HG03064 (cell line): ENCODE measurements around the gene SLC7A8.

Source experiments
- ATAC-seq: cut with Tn5 transposase; IDR thresholded peaks from one replicate; pipeline ENCODE4 v1.9.1; 2021; ENCODE audit warnings: low read depth; ENCODE audit not compliant: unreplicated experiment

Gene SLC7A8

DNA sequence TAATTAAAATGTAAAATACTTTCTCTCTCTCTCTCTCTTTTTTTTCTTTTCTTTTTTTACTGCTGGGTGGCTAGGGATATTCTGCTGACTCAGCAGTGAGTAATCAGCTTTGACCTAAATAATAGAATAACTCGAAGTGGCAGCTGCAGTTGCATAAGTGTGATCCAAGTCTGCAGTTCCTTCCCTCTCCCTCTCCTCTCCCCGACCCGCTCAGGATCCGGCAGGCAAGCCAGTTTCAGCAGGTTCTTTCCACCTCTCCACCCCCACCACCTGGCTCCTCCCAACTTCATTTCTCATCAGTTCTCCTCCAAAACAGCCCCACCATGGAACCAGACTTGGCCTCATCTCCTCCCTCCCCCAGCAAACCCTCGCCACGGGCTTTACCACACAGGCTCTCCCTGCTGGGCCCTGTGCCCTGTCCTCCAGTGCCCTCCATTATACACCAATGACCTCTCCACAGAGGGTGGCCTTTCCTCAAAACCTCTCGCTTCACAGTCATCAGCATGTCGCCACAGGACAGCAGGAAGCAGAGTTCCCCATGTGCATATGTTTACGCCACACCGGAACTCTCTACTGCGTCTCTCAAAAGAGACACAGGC lies 22.4 kb downstream of the SLC7A8 start:
- no peak for ATAC-seq

DNA sequence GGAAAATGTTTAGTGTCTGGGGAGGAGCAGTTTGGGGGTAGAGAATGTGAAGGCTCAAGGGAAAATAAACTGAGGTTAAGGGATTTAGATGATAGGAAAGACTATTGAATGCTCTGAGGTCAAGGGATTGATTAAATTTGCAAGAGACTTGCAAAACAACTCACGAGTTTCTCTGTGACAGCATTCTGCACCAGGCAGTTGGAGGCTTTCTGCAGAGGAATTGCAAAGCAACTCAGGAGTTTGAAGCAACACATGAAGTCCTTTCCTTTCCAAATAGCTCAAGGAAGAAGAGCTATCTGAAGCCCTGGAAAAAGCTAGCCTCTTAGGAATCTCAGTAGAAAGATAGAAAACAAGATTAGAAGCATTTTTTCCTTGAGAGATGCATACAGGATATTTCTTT lies 23.9 kb downstream of the SLC7A8 start:
- no peak for ATAC-seq

DNA sequence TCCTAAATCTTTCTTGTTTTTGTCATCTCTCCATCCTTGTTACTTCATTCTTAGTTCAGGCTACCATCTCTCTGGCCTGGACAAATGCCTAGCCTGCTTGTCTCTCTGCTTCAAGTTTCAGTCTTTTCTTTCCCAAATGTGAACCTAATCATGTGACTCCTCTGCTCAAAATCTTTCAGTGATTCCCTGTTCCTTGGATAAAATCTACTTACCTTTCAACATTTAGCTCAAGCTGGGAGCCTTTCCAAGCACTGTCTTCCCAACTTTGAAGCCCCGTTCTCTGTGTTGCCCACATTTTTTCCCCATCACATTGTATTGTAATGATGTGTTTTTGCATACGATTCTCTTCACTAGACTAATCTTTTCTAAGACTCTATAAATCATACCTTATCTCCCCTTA lies 24.7 kb downstream of the SLC7A8 start:
- no peak for ATAC-seq

DNA sequence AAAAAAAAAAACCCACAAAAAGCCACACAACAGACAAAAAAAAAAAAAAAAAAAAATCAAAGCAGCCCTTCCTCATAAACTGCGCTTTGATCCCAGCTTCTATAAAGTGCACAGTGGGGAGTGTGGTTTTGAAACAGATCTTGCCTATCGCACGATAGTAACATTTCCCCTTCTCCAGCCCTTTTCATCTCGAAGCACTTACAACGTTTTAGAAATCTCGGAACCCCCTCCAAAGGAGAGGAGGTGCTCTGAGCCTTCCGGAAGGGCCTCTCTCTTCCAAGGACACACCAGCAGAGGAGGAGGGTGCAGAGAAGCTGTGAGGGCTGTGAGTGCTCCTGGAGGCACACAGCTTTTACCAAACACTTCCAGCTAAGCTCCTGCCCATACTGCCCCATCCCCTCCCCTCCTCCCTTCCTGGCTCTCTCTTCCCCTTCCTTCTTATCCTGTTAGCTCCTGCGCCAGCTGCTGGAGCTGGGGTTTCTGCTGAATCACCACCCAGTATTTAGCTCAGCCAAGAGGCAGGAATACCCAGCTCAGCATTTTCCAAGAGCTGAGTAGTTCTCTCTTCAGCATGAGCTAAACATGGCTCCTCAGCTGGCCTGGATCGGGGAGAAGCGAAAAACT lies 28.4 kb downstream of the SLC7A8 start:
- no peak for ATAC-seq

DNA sequence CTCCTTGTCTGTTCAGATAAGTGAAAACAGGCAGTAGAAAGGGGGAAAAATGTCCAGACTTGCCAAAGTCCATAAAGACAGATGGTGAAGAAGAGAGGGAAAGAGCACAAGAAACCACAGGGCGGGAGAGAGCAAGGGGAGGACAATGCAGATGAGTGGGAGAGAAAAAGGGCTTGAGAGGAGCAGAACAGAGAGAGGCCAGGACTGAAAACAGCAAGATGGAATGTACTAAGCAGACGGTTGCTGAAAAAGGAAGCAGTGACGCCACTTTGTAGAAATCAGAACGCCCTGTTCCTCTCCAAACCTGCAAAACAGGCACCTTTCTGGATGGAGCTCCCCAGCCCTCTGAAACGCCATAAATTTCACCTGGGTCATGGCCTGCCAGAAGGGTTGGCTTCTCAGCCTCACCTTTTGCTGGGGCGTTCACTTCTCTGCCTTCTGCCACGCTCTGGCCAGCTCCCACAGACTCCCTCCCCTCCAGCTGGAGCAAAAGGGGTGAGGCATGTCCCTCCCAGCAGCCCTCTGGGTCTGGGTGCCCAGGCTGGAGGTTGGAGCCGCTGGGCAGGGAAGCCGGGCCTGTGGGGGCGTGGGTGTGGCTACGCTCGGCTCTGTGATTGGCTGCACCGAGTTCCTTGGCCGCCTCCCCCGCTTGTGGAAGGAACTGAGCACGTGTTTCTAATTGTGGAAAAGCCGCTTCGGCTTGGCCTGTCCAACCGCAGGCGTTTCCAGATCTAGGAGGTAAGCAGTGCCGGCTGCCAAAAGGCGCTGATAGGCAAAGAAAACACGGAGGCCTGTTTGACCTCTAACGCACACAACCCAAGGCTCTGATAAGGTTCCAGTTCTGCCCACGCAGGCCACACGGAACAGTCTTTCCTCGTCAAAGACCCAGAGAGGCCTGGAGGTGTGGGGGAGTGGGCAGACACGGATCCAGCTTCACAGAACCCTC lies 29.3 kb downstream of the SLC7A8 start:
- no peak for ATAC-seq

DNA sequence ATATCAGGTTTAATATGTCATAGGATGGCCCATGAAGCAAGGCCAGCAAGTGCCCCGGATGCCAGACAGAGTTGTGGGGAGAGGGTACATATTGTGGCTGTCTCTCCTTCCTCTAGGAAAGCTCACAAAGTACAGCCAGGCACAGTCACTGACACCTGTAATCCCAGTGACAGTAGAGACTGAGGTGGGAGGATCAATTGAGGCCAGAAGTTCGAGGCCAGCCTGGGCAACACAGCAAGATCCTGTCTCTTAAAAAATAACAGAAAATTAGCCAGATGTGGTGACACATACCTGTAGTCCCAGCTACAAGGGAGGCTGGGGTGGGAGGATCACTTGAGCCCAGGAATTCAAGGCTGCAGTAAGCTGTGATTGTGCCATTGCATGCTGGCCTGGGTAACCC lies 32.1 kb downstream of the SLC7A8 start:
- no peak for ATAC-seq

DNA sequence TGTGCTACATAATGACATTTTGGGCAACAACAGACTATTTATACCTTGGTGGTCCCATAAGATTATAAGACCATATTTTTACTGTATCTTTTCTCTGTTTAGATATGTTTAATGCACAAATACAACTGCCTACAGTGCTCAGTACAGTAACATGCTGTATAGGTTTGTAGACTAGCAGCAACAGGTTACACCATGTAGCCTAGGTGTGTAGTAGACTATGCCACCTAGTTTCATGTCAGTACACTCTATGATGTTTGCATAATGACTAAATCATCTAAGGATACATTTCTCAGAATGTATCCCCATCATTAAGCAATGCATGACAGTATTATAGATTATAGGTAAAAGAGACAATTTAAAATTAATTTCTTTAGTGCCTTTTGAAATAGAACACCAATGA lies 33.7 kb downstream of the SLC7A8 start:
- ATAC-seq, result no peak

DNA sequence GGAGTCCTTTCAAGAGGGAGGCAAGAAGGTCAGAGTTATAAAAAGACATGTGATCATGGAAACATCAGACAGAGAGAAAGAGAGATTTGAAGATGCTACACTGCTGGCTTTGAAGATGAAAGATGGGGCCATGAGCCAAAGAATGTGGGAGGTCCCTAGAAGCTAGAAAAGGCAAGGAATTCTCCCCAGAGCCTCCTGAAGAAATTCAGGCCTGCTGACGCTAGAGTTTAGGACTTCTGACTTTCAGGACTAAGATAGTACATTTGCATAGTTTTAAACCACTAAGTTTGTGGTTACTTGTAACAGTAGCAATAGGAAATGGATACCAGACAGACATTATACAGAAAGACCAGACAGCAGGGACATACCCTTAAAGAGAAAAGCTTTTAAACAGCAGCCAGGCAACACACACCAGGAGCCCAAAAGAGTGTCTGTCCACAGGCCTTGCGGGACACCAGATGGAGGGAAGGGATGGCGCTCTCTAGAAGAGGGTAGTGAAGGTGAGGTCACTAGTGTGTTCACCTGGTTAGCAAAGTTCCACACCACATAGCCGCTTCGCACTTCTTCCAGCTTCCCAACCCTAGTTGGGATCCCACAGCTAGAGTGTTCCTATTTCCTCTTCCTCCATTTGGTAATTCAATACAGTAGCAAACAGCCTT lies 34.7 kb downstream of the SLC7A8 start:
- ATAC-seq, result no peak

DNA sequence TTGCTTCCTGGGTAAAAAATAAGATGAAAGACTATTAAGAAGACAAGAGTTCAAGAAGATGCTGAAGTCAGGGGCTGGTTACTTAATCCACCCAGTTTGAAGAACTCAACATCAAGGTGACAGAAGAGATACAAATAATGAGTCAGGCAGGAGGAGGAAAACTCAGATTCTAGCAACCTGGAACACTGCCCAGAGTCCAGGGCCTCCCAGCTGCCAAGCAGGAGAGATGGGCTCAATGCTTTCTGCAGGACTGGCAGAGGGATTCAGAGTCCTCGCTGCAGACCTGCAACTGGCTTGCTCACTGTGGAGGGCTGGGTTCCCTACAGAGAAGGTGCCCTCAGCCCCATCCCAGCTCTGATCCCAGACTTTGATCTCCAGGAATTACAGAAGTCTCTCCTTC lies 35.8 kb downstream of the SLC7A8 start:
- no peak for ATAC-seq

DNA sequence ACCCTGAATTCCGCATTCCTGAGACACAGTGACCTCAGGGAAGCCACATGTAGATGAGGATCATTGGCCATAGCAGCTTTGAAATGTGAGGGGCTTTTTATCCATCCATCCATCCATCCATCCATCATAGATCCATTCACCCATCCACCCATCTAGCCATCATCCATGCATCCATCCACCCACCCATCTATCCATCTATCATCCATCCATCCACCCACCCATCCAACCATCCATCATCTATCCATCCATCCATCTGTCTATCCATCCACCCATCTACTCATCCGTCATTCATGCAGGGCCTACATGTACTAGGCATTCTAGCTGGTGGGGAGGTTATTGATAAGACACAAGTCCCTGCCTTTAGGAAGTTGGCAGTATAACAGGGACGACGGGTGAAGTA lies 36.5 kb downstream of the SLC7A8 start:
- no peak for ATAC-seq

DNA sequence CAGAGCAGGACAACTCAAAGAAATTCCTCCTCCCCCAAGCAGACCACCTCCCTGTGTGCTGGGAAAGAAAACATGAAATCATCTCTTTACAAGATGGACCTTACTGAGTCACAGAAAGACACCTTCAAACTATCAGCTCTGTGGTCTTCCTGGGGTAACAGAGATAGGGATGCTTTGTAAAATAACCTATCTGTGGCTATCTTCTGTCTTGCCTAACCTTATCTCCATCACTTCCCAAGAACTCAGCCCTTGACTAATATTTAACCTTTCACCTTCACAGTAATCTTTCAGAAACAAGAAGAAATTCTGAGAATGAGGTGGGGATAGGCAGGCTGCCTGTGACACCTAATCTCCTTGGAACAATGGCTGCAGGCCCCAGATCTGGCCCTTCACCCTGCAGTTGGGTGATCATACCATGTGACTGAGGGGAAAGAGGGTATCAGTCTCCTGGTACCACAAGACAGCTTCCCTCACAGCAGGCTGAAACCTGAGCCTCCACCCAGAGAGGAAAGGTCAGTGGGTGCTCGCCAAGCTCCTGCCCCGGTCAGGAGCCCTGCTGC lies 37.0 kb downstream of the SLC7A8 start:
- ATAC-seq, result no peak

DNA sequence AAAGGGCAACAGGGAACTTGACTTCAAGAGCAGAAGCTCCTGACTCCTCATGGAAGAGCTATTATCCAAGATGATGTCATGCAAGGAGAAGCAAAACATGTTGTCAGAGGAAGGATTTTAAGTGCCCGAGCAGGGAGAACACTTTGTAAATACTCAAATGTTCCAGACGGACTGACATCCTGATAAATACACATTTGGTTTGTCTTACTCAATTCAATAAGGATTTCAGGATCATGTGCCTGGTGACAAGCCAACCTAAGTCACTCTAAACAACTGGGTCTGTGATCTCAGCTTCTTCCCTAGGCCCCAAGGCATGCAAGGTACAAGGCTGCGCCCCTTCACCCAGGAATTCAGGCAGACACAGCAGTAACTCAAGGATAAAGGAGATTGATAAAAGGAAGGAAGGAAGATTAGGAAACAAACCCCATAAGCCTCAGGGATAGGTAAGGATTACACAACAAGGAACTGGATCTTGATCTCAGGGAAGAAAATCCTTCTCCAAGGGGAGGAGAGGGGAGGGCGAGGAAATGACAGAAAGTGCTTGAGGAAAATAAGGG lies 37.6 kb downstream of the SLC7A8 start:
- no peak for ATAC-seq

DNA sequence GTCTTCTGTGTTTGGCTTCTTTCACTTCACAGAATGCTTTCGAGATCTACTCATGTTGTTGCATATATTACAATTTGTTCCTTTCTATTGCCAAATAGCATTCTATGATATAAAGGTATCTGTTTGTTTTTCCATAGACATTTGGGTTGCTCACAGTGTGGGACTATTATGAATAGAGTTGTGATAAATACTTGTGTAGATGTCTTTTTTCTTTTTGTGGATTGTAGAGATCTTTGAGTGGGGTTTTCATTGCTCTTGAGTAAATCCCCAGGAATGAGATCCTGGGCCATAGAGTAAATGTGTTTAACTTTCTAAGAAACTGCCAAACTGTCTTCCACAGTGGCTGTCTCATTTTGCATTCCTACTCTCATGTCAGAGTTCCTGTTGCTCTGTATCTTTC lies 39.5 kb downstream of the SLC7A8 start:
- ATAC-seq, result no peak

DNA sequence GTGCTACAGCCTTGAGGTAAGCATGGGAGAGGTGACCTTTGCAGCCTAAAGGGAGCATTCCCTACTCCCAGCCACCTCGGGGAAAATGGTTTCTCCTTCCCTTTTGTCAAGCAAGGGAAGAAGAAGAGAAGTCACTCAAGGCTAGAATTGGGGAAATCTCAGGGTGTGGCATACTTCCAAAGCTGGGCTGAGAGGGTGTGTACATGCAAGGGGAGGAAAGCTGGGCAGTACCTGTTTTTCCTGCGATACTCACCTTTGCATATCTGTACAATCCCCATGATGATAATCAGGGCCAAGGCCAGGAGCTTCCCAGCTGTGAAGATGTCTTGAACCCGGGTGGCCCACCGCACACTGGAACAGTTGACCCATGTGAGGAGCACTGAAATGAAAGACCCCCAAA lies 40.6 kb downstream of the SLC7A8 start:
- ATAC-seq, result no peak

DNA sequence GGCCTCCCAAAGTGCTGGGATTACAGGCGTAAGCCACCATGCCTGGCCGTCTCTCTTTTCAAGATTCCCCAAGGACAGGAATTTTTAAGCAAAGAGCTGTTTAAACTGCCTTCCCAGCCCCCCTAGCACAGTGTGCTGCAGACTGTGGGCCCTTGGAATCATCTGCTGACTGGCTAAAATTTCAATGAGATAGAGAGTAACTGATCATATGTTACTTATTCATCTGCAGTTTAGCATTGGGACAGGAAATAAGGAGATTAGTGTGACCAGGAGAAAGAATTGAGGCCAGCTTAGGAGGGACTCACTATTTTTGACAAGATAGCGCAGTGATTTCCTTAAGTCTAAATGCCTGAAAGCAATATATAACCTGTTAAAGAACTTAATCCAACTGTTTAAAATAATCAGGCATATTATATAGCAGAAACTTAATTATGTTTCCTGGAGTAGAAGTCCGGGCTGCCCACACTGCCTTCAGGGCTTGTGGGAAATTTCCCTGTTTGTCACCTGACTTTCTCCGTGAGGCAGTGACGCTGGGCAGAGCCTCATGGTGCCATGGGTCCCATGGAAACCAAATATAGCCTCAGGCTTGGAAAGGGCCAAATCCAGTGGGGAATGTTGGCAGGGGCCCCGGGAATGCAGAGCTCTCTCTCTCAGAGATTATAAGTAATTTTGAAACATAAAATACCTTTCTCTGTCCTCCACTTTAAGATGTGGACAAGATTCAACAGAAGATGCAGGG lies 41.6 kb downstream of the SLC7A8 start:
- no peak for ATAC-seq

DNA sequence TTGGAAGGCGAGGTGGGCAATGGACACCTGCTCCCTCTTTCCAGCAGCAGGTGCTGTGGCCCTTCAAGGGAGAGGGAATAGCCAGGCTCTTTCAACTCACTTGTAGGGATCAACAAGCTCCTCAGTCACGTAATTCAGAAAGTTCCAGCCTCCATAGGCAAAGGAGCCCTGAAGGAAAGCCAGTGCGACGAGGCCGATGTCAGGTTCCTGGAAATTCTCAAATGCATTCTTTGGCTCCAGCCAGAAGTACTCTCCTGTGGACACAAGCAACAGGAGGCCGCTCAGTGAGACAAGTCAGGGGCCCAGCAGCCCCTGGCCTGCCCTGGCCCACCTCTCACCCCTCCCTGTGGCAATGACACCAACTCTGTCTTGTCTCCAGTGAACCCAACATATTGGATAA lies 43.1 kb downstream of the SLC7A8 start:
- ATAC-seq, result no peak

DNA sequence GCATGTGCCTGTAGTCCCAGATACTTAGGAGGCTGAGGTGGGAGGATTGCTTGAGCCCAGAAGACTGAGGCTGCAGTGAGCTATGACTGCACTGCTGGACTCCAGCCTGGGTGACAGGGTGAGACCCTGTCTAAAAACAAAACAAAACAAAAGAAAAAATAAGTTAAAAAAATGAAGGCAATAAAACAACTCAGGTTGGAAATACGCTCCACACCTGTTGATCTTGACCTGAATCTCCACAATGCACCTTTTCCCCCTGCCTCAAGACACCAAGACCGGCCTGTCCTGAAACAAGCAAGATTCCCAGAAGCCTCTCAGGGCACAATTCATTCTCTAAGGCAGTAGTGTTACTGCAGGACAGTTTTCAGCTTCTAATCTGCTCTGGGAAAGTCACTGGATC lies 43.6 kb downstream of the SLC7A8 start:
- ATAC-seq, result no peak

DNA sequence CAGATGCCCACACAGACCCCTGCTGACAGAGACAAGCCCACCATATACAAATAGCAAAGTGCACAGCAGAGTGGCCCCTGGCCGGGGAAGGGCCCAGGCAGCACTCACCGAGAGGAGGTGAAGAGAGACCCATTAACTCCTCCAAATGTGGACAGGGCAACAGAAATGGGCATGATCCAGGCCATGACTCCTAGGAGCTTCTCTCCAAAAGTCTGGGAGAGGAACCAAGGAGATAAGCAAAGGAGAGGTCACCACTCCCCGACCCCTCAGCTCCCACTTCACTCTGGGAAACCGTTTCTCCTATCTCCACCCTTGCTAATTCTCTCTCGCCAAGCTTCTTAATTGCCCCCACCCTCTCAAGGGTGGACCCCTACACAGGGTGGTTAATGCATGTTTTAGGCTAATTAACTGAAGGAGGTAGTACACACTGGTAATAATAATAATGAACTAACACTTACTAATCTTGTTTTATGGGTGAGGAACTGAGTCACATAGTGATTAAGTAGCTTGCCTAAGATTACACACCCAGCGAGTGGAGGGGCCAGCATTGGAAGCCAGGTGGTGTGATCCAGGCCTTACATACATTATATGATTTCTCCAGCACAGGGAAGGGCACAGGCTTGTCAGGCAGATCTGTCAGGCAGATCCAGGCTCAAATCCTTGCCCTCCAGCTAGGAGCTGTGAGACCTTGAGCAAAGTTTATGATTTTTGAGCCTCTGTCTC lies 45.5 kb downstream of the SLC7A8 start:
- ATAC-seq, result no peak

DNA sequence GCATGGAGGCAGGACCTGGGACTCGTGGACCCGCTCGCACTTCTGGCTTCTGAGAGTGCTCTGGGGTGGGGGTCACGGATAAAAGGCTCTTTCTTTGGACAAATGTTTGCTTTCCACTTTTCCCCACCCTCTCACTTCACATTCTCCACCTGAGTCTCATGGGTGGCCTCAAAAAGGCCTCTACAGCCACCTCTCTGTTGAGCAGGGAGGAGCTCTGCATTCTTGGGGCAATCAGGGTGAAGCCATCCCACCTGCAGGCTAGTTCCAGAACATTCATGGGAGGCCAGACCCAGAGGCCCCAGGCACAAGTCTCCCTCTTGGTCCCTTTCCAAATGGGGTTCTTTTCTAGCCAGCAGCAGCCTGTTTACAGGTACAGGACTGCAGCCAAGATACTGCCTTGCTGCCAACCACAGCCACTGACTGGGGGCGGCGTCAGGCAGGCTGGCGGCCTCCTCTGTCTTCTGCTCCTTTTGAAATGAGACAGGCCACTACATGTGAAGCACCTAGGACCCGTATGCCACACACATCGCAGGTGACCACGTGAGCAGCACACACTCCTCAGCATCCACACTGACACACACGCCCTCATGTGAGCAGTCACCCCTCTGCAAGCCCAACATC lies 46.2 kb downstream of the SLC7A8 start:
- ATAC-seq, result no peak
